Measurements from ENCODE around the gene ARFGEF2. TPM values are rescaled to one million over a fixed set of nuclear protein-coding genes. Genes with fewer than 3 reads are reported as not detected.

The ARFGEF2 gene
- total RNA-seq, 1 donor, result 47.5 TPM

- no peak for DNase-seq (ENCODE audit: low read depth)
Measured at GRCh38 chr20:48990467-48990866, 69.0 kb downstream of the ARFGEF2 start.

GRCh38 chr20:48995589-48995988, 74.1 kb downstream of the ARFGEF2 start:
- H3K4me3 ChIP-seq (ENCODE audit: low read depth, low read length), result no peak overlapping the region
- no peak for TF ChIP-seq CTCF (IDR thresholded peaks at IDR 0.05; ENCODE audit: insufficient read depth, low read depth, low read length)
- no peak for DNase-seq (ENCODE audit: low read depth)

More at GRCh38 chr20:48990467-48990866, 69.0 kb downstream of the ARFGEF2 start:
- no peak for TF ChIP-seq CTCF (IDR thresholded peaks at IDR 0.05; ENCODE audit: insufficient read depth, low read depth, low read length)
- no peak overlapping the region for H3K4me3 ChIP-seq (ENCODE audit: low read depth, low read length)

- DNase-seq (ENCODE audit: low read depth), result no peak
- TF ChIP-seq CTCF (IDR thresholded peaks at IDR 0.05; ENCODE audit: insufficient read depth, low read depth, low read length), result no peak
- H3K4me3 ChIP-seq (ENCODE audit: low read depth, low read length), result no peak overlapping the region
Measured at GRCh38 chr20:48999890-49000870, 78.7 kb downstream of the ARFGEF2 start.

- no peak for TF ChIP-seq CTCF (IDR thresholded peaks at IDR 0.05; ENCODE audit: insufficient read depth, low read depth, low read length)
- no peak overlapping the region for H3K4me3 ChIP-seq (ENCODE audit: low read depth, low read length)
- no peak for DNase-seq (ENCODE audit: low read depth)
Measured at GRCh38 chr20:49001741-49002140, 80.2 kb downstream of the ARFGEF2 start.

GRCh38 chr20:49006446-49006980, 85.0 kb downstream of the ARFGEF2 start:
- no peak for TF ChIP-seq CTCF (IDR thresholded peaks at IDR 0.05; ENCODE audit: insufficient read depth, low read depth, low read length)
- DNase-seq (ENCODE audit: low read depth), result no peak
- H3K4me3 ChIP-seq (ENCODE audit: low read depth, low read length), result no peak overlapping the region

- no peak for DNase-seq (ENCODE audit: low read depth)
- TF ChIP-seq CTCF (IDR thresholded peaks at IDR 0.05; ENCODE audit: insufficient read depth, low read depth, low read length), result no peak
- H3K4me3 ChIP-seq (ENCODE audit: low read depth, low read length), result no peak overlapping the region
Measured at GRCh38 chr20:49009899-49010631, 88.6 kb downstream of the ARFGEF2 start.
